ENCODE data around the gene REM2. TPM values are rescaled to one million over a fixed set of nuclear protein-coding genes. Genes with fewer than 3 reads are reported as not detected.
A peak's percentile ranks its signal among the peaks of the same experiment; 100 is the strongest.

Gene REM2
- total and polyA plus RNA-seq, 2 of the 4 experiments (the other 2 are of a cell fraction), result under 0.01 to 0.07 TPM

GRCh38 chr14:22882529-22883172, 371 bp upstream of the REM2 start:
- no peak overlapping the region for H3K4ac ChIP-seq (ENCODE audit: low read depth, low read length)
- H3K27ac ChIP-seq (ENCODE audit: insufficient read depth, low read length), result no peak overlapping the region
- 80% methylated on average over 1 of the region's 6 CpGs; no CpG with 5 or more reads in 1 of the 2 experiments for WGBS, 2 experiments (ENCODE audit: extremely low coverage in 2 of 2, insufficient read length in 1 of 2)
- H2BK15ac ChIP-seq (ENCODE audit: low read depth, low read length), result no peak overlapping the region
- no peak overlapping the region for H3K4me3 ChIP-seq (ENCODE audit: insufficient read depth, low read depth, low read length)
- H3K56ac ChIP-seq (ENCODE audit: extremely low read depth, insufficient read depth, low read length), result no peak overlapping the region
- H3K9me1 ChIP-seq (ENCODE audit: insufficient read depth, low read length), result peaks cover 5% of the 10 kb centered on the region; the same call in 1 of the 2 replicates
- ATAC-seq (ENCODE audit: low read depth) (peak; percentile 8; the same call in 1 of the 2 replicates), DNase-seq (peak; percentile 46)
- no peak overlapping the region for H2BK5ac ChIP-seq (ENCODE audit: low read depth, low read length, poor library complexity, severe bottlenecking)
- no peaks in the 10 kb centered on the region for H4K20me1 ChIP-seq (ENCODE audit: insufficient read depth, low read length)
- no peak overlapping the region for H4K91ac ChIP-seq (ENCODE audit: insufficient read depth, low read depth, low read length)
- dilution Hi-C loops (cut with HindIII; ENCODE audit: low sequenced_read_pairs, unreplicated experiment), result no loop called here
- H2BK120ac ChIP-seq (ENCODE audit: low read depth, low read length), result no peak overlapping the region
- H3K23ac ChIP-seq (ENCODE audit: low read depth, low read length), result peak overlapping the region; percentile 60; the same call in 1 of the 2 replicates
- CTCF ChIA-PET, result interaction anchor here (1.7 kb wide), 1 partner anchor 10 kb away, joined by 10 read pairs; no protein-coding TSS in a partner anchor
- POLR2A ChIA-PET (ENCODE audit: unreplicated experiment), result interaction anchor here (0.6 kb wide), 1 partner anchor 48 kb away, joined by 15 read pairs; no protein-coding TSS in a partner anchor
- in situ Hi-C loops (cut with MboI; ENCODE audit: low sequenced_read_pairs), result no loop called here
- H2AFZ ChIP-seq (replicated peaks; ENCODE audit: low read length, poor library complexity), result peak overlapping the region; percentile 72
- no peaks in the 10 kb centered on the region for H3K27me3 ChIP-seq (ENCODE audit: control insufficient read depth, insufficient read depth, low read length)
- no peak overlapping the region for H2BK20ac ChIP-seq (ENCODE audit: low read depth, low read length)
- no peak overlapping the region for H4K8ac ChIP-seq (ENCODE audit: low read depth in 2 of 2, low read length in 2 of 2)
- no peak overlapping the region for H2AK5ac ChIP-seq (ENCODE audit: low read depth, low read length)
- H3K79me1 ChIP-seq (ENCODE audit: low read depth in 1 of 2, low read length in 2 of 2), result peaks cover 2 to 7% of the 10 kb centered on the region in 2 experiments; a peak in 3 of 4 replicates
- peaks cover 17% of the 10 kb centered on the region for H3K36me3 ChIP-seq (ENCODE audit: control insufficient read depth, insufficient read depth, low read length)
- H3K4me1 ChIP-seq (ENCODE audit: control insufficient read depth, insufficient read depth, low read length), result peaks cover 1% of the 10 kb centered on the region; the same call in 1 of the 2 replicates
- H4K5ac ChIP-seq (ENCODE audit: low read depth, low read length), result no peak overlapping the region
- no peak overlapping the region for H3K4me2 ChIP-seq (ENCODE audit: low read depth, low read length)
- intact Hi-C loops (cut with micrococcal nuclease), result no loop called here
- H3K18ac ChIP-seq (ENCODE audit: low read depth, low read length), result no peak overlapping the region
- no peak overlapping the region for H3K9ac ChIP-seq (ENCODE audit: low read depth, low read length)
- peak; percentile 78; the same call in 1 of the 2 replicates for TF ChIP-seq MAZ (IDR thresholded peaks at IDR 0.05; ENCODE audit: borderline replicate concordance, low read depth, low read length)
- TF ChIP-seq RAD21 (IDR thresholded peaks at IDR 0.05; ENCODE audit: low read length), result no peak
- TF ChIP-seq BHLHE40 (IDR thresholded peaks at IDR 0.05; ENCODE audit: low read depth, low read length), result no peak
- BruUV-seq (replicated peaks), result no TSS peak
- H3K9me3 ChIP-seq (ENCODE audit: control insufficient read depth, insufficient read depth, low read length), result no peaks in the 10 kb centered on the region
- H3K14ac ChIP-seq (replicated peaks; ENCODE audit: low read depth, low read length), result no peak overlapping the region
- H2AK9ac ChIP-seq (replicated peaks; ENCODE audit: low read depth, low read length, poor library complexity), result peak overlapping the region; percentile 68
